ENCODE measurements around the gene THADA.
"Not testable (repeated sequence)": the region's sequence is repeated elsewhere in the genome, so short reads cannot be mapped to it uniquely, and the experiment has no call there.

Gene THADA

GRCh38 chr2:43460174-43460546 is 135.7 kb downstream of the THADA start:
- DNase-seq: no peak

- no peak for DNase-seq
These were observed 136.2 kb downstream of the THADA start for GRCh38 chr2:43459446-43460173.

GRCh38 chr2:43458014-43458628 is 137.7 kb downstream of the THADA start:
- no peak for DNase-seq

GRCh38 chr2:43455731-43456642 is 139.9 kb downstream of the THADA start:
- DNase-seq: no peak

GRCh38 chr2:43455296-43455695 is 140.5 kb downstream of the THADA start:
- no peak for DNase-seq

GRCh38 chr2:43454791-43455190 is 141.0 kb downstream of the THADA start:
- DNase-seq: no peak

- no peak for DNase-seq
These were observed 142.4 kb downstream of the THADA start for GRCh38 chr2:43453179-43454170.

- no peak for DNase-seq
These were observed 143.5 kb downstream of the THADA start for GRCh38 chr2:43452318-43452731.

GRCh38 chr2:43450617-43451016 is 145.2 kb downstream of the THADA start:
- no peak for DNase-seq

- DNase-seq: no peak
These were observed 147.1 kb downstream of the THADA start for GRCh38 chr2:43448822-43449110.

- no peak for DNase-seq
These were observed 147.6 kb downstream of the THADA start for GRCh38 chr2:43448011-43448821.

- DNase-seq: not testable (repeated sequence)
These were observed 149.1 kb downstream of the THADA start for GRCh38 chr2:43446755-43447154.

- no peak for DNase-seq
These were observed 150.1 kb downstream of the THADA start for GRCh38 chr2:43445781-43446180.

GRCh38 chr2:43444989-43445645 is 150.7 kb downstream of the THADA start:
- DNase-seq: no peak

GRCh38 chr2:43443282-43443681 is 152.6 kb downstream of the THADA start:
- DNase-seq: no peak

GRCh38 chr2:43441195-43441594 is 154.6 kb downstream of the THADA start:
- DNase-seq: no peak

- no peak for DNase-seq
These were observed 156.8 kb downstream of the THADA start for GRCh38 chr2:43438858-43439655.

- no peak for DNase-seq
These were observed 157.5 kb downstream of the THADA start for GRCh38 chr2:43438342-43438741.

GRCh38 chr2:43437363-43437762 is 158.5 kb downstream of the THADA start:
- DNase-seq: peak in 1 of 2 experiments; percentile 22

- no peak for DNase-seq
These were observed 159.4 kb downstream of the THADA start for GRCh38 chr2:43436431-43436830.

All from NCI-H446 (cell line).